Activated naive CD4-positive, alpha-beta T cell (primary cell): Measurements from ENCODE around the gene SPSB4.

ENCODE experiments used
- DNase-seq, 4 experiments: peaks; one replicate each; lab custom pipeline; 2025; lab: John Stamatoyannopoulos, UW

Gene SPSB4

GRCh38 chr3:141076036-141076773, 25.1 kb downstream of the SPSB4 start:
- DNase-seq = no peak

GRCh38 chr3:141076797-141077571, 25.8 kb downstream of the SPSB4 start:
- DNase-seq = no peak

- no peak for DNase-seq
Observed at GRCh38 chr3:141077631-141078030, 26.5 kb downstream of the SPSB4 start.

- DNase-seq = no peak
Observed at GRCh38 chr3:141078200-141078599, 27.1 kb downstream of the SPSB4 start.

GRCh38 chr3:141080431-141080830, 29.3 kb downstream of the SPSB4 start:
- DNase-seq = no peak

- no peak for DNase-seq
Observed at GRCh38 chr3:141081141-141081795, 30.1 kb downstream of the SPSB4 start.

GRCh38 chr3:141082064-141082463, 30.9 kb downstream of the SPSB4 start:
- DNase-seq = no peak

GRCh38 chr3:141083226-141083625, 32.1 kb downstream of the SPSB4 start:
- no peak for DNase-seq

GRCh38 chr3:141083836-141084649, 32.9 kb downstream of the SPSB4 start:
- no peak for DNase-seq

- no peak for DNase-seq
Observed at GRCh38 chr3:141085343-141086070, 34.4 kb downstream of the SPSB4 start.

- DNase-seq = no peak
Observed at GRCh38 chr3:141086188-141086587, 35.0 kb downstream of the SPSB4 start.

- no peak for DNase-seq
Observed at GRCh38 chr3:141087076-141087777, 36.1 kb downstream of the SPSB4 start.

- DNase-seq = no peak
Observed at GRCh38 chr3:141087778-141088130, 36.6 kb downstream of the SPSB4 start.

- no peak for DNase-seq
Observed at GRCh38 chr3:141089339-141090152, 38.4 kb downstream of the SPSB4 start.

- DNase-seq = no peak
Observed at GRCh38 chr3:141091426-141091825, 40.3 kb downstream of the SPSB4 start.

GRCh38 chr3:141092663-141093062, 41.5 kb downstream of the SPSB4 start:
- no peak for DNase-seq

GRCh38 chr3:141093397-141093796, 42.2 kb downstream of the SPSB4 start:
- no peak for DNase-seq

GRCh38 chr3:141093971-141094684, 43.0 kb downstream of the SPSB4 start:
- no peak for DNase-seq
